Stimulated activated CD4-positive, alpha-beta T cell treated with anti-CD3 and anti-CD28 coated beads, Interleukin-15, amount 100 ng/mL, for 24 hours (primary cell): ENCODE results near the gene VAV3.

ENCODE experiments used
- DNase-seq: peaks from one replicate; pipeline ENCODE4 v3.0.0-alpha.2; 2020

VAV3 gene

DNA sequence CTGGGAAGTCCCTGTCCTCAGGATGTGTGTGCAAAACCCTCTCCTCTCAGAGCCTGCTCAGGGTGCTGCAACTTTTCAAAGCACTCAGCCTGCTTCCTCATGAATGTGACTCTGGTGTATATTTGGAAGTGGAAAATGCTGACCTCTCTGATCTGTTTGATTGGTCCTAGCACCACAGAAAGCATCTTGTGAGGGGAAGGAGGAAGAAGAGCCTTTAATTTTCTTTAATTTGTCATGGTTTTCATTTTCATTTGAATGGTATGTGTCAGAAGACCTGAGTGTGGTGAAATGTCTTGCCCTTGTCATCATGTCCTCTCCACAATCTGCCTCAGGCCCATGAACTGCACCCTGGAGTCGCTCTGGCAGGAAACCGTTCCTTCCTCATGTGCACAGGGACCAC is 440.7 kb downstream of the VAV3 start:
- no peak for DNase-seq

DNA sequence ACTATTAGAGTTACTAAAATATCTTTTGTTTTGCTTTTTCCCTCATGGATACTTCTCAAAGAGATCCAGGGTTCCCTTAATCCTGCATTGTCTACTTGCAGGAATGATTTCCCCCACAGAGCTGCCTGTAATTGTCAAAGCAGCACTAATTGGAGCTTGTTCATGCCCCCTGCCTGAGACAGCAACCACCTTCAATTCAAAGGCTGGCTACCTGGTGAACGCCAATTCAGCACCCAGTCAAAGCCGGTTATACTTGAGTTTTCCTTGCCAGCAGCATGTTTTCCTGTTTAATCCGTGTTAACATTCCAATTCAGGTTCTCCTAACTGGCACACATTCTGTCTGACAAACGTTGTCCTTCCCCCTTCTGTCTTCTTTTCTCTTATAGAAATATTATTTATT is 441.2 kb downstream of the VAV3 start:
- no peak for DNase-seq

DNA sequence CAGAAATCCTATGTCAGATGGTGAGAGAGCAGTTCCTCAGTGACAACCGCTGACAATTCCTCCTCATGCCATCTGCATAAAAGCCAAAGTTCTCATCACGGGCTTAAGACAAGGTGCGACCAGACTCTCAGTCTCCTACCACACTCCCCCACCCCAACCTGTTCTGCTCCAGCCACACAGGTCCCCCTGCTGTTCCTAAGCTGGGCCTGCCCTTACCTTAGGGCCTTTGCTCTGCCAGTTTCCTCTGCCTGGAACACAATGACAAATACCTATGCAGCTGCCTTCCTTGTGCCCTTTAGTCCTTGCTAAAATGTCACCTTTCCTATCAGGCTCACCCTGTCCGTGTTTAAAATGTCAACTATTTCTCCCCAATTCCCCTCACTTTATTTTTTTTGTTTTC is 441.9 kb downstream of the VAV3 start:
- DNase-seq = no peak
